Dendritic cell treated with granulocyte-macrophage colony-stimulating factor and Interleukin-4, amounts not matched to agents 40 ng/mL and 50 ng/mL, for 4 days (primary cell): ENCODE data around the gene ATL1.
"Not testable (repeated sequence)": the region's sequence is repeated elsewhere in the genome, so short reads cannot be mapped to it uniquely, and the experiment has no call there.

Source experiments
- H3K27ac Mint-ChIP-seq: one replicate; pipeline ENCODE4 v1.8.0; 2022; ENCODE audit warnings: mild to moderate bottlenecking, mixed read lengths
- H3K27me3 Mint-ChIP-seq: one replicate; pipeline ENCODE4 v1.8.0; 2022; ENCODE audit warnings: mild to moderate bottlenecking, mixed read lengths
- H3K36me3 Mint-ChIP-seq: one replicate; pipeline ENCODE4 v1.8.0; 2022; ENCODE audit warnings: low read depth, mixed read lengths
- H3K4me1 Mint-ChIP-seq: one replicate; pipeline ENCODE4 v1.8.0; 2022; ENCODE audit warnings: low read depth, mixed read lengths
- H3K4me3 Mint-ChIP-seq: one replicate; pipeline ENCODE4 v1.8.0; 2022; ENCODE audit warnings: mild to moderate bottlenecking, moderate library complexity, mixed read lengths
- H3K9me3 Mint-ChIP-seq: one replicate; pipeline ENCODE4 v1.8.0; 2022; ENCODE audit warnings: mixed read lengths
- intact Hi-C: fragments of 100-400 bp; cut with micrococcal nuclease; formaldehyde crosslinking; loops from one replicate; pipeline ENCODE4 v1.15.0; 2022

The ATL1 gene

GRCh38 chr14:50665300-50665699, 105.4 kb downstream of the ATL1 start:
- H3K4me3 Mint-ChIP-seq, intact Hi-C loops, H3K27me3 Mint-ChIP-seq, H3K9me3 Mint-ChIP-seq, H3K27ac Mint-ChIP-seq: not testable (repeated sequence)
- H3K36me3 Mint-ChIP-seq, result peaks cover 36% of the 10 kb centered on the region
- peaks cover 30% of the 10 kb centered on the region for H3K4me1 Mint-ChIP-seq

- Mint-ChIP-seq H3K4me1 (peaks cover 25% of the 10 kb centered on the region), H3K9me3 (no peaks in the 10 kb centered on the region), H3K27ac (no peak overlapping the region), H3K36me3 (peaks cover 21% of the 10 kb centered on the region), H3K27me3 (no peaks in the 10 kb centered on the region), H3K4me3 (no peak overlapping the region)
- intact Hi-C loops, result no loop called here
Observed at GRCh38 chr14:50666772-50667683, 107.1 kb downstream of the ATL1 start.

DNA sequence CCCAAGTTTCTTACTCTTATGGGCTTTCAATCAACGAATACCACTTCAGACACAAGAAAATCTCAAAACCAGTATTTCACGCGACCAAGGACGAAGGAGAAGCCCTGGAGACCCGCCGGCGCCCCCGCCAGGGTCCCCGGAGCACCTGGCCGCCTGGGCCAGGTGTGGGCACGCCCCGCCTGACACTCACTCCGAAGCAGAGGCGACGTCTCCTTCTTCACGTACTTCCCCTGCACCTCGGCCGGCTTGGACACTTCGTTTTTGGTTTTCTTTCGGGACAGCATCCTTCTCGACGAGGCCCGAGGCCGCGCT, 107.7 kb downstream of the ATL1 start:
- H3K27me3 Mint-ChIP-seq, result no peaks in the 10 kb centered on the region
- peaks cover 21% of the 10 kb centered on the region for H3K36me3 Mint-ChIP-seq
- peaks cover 24% of the 10 kb centered on the region for H3K4me1 Mint-ChIP-seq
- no peak overlapping the region for H3K27ac Mint-ChIP-seq
- no peak overlapping the region for H3K4me3 Mint-ChIP-seq
- intact Hi-C loops, result no loop called here
- H3K9me3 Mint-ChIP-seq, result no peaks in the 10 kb centered on the region

DNA sequence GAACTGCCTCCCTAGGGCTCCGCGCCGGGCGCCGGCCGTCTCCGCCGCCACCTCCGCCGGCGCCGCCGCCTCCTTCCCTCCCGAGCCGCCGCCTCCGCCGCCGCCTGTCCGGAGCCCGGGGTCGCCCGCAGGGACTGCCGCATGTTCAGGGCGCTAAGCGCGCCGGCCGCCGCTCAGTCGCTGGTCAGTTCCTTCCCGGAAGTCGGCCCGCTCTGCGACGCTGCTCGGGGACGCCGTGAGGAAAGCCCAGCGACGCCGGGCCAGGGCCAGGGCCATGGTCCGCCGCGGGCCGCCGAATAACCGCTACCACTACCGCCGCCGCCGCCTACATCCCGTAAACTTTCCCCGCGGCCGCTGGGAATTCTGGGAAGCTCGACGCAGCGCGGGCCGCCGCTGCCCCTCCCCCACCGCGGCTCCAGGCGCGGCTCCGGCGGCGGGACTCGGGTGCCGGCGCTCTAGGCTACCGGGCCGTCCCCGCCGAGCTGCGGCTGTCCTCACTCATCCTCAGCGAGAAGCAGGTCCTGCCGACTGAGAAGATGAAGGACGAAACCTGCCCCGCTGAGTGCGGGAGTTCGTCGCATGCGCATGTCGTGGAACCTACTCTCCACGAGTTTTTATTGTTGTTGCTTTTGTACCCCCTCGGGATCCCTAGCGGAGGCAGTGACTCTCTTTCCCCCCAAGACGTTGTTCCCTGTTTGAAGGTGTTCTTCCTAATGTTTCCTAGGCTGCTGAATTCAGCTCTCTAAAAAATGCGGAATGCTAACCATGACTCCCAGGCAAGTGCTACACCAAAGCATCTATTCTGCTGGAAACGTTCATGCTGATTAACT, 108.3 kb downstream of the ATL1 start, which contains the start of gene SAV1:
SAV1 (minus strand) TSS at position 311 of the 830 bp plus-strand sequence. CDS start 339 bp downstream, outside the sequence.
- H3K9me3 Mint-ChIP-seq, result no peaks in the 10 kb centered on the region

DNA sequence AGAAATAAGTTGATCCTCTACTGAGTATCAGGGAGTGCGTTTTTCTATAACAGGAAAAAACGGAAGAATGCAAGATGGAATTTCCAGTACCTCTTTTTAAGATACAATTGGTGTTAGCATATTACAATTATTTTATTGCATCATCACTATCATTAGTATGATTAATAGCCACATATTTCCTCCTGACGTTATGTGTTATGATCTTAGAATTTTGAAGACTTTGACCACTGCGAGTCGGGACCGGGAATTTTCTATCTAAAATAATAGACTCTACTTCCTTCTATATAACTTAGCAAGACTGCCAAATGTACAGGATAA, 108.8 kb downstream of the ATL1 start:
- Mint-ChIP-seq H3K4me1 (peaks cover 15% of the 10 kb centered on the region), H3K9me3 (no peaks in the 10 kb centered on the region), H3K27ac (no peak overlapping the region), H3K4me3 (no peak overlapping the region), H3K27me3 (no peaks in the 10 kb centered on the region), H3K36me3 (peaks cover 11% of the 10 kb centered on the region)
- intact Hi-C loops, result no loop called here

More for the DNA sequence above, 108.3 kb downstream of the ATL1 start, which contains the start of gene SAV1:
- Mint-ChIP-seq H3K36me3 (peaks cover 16% of the 10 kb centered on the region), H3K4me1 (peaks cover 19% of the 10 kb centered on the region), H3K27me3 (no peaks in the 10 kb centered on the region), H3K27ac (no peak within 1 kb of the TSS), H3K4me3 (no peak within 1 kb of the TSS)
- intact Hi-C loops, result no loop called here

DNA sequence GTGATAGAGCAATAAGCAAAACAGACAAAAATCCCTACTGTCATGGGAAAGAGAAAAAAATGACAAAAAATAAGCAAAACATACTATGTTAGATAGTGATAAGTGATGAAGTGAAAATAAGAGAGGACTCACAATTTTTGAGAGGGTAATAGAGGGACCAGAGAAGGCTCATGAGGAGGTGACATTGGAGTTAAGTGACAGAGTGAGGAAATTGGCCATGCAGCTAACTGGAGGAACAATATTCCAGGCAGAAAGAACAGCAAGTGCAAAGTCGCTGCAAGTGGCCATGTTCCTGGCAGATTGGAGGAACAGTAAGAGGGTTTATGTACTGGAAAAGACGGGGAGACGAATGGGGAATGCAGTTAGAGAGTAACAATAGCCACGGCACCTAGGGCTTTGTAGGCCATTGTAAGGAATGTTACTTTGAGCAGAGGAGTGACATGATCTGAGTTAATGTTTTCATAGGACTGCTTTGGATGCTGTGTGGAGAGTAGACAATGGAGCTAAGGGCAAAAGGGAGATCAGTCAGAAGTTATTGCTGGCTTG, 109.6 kb downstream of the ATL1 start:
- Mint-ChIP-seq H3K27ac (no peak overlapping the region), H3K36me3 (peaks cover 4% of the 10 kb centered on the region), H3K27me3 (no peaks in the 10 kb centered on the region), H3K4me3 (no peak overlapping the region), H3K4me1 (peaks cover 12% of the 10 kb centered on the region), H3K9me3 (no peaks in the 10 kb centered on the region)
- intact Hi-C loops, result no loop called here

GRCh38 chr14:50670196-50670865, 110.4 kb downstream of the ATL1 start:
- H3K36me3 Mint-ChIP-seq, result no peaks in the 10 kb centered on the region
- H3K9me3 Mint-ChIP-seq, result no peaks in the 10 kb centered on the region
- no peaks in the 10 kb centered on the region for H3K27me3 Mint-ChIP-seq
- peaks cover 15% of the 10 kb centered on the region for H3K4me1 Mint-ChIP-seq
- intact Hi-C loops, result no loop called here
- no peak overlapping the region for H3K4me3 Mint-ChIP-seq
- peak overlapping the region; percentile 45 for H3K27ac Mint-ChIP-seq

DNA sequence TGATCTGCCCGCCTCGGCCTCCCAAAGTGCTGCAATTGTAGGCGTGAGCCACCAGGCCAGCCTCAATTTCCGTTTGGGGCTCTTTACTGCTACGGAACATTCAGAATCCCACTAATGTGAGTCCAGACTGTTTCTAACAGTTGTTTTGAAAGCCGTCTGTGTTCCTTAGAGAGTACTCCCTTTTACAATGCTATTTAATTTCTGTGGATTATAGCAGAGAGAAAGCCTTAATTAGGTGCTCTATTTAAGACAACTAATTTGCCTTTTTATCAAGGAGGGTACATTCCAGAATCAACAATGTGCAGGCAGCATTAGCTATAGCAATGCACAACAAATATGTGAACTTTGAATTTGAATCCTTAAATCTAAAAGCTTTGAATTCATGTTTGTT, 110.9 kb downstream of the ATL1 start:
- peak overlapping the region; percentile 45 for H3K27ac Mint-ChIP-seq
- H3K4me3 Mint-ChIP-seq, result no peak overlapping the region
- H3K27me3 Mint-ChIP-seq, result no peaks in the 10 kb centered on the region
- peaks cover 17% of the 10 kb centered on the region for H3K4me1 Mint-ChIP-seq
- intact Hi-C loops, result no loop called here
- no peaks in the 10 kb centered on the region for H3K9me3 Mint-ChIP-seq
- H3K36me3 Mint-ChIP-seq, result no peaks in the 10 kb centered on the region

GRCh38 chr14:50675597-50675996, 115.7 kb downstream of the ATL1 start:
- no peaks in the 10 kb centered on the region for H3K27me3 Mint-ChIP-seq
- H3K4me1 Mint-ChIP-seq, result peaks cover 33% of the 10 kb centered on the region
- H3K4me3 Mint-ChIP-seq, result no peak overlapping the region
- no peaks in the 10 kb centered on the region for H3K9me3 Mint-ChIP-seq
- intact Hi-C loops, result no loop called here
- no peaks in the 10 kb centered on the region for H3K36me3 Mint-ChIP-seq
- no peak overlapping the region for H3K27ac Mint-ChIP-seq

- peak overlapping the region; percentile 48 for H3K4me3 Mint-ChIP-seq
Observed at GRCh38 chr14:50676814-50677516, 117.0 kb downstream of the ATL1 start.

DNA sequence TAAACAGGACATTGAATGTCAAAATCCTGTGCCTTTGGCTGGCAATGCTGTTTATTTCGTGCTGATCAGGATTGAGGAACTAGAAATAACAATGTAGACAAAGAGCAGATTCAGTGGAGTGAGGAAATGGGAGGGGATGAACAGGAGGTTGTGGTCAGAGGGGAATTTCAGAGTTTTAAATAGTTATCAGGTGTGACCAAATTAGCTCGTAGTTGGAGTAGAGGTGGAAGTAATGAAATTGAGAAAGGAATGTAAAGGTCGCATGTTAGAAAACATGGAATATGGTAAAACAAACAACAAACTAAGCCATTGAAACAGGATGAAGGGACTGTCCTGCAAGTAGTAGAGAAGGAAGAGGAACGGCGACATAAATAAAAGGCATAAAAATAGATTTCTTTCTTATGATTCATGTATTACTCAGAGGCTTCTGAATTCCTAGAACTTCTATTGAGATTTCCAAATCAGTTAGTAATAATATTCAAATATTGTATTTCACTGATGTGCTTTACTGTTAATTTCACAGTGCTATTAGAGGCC, 117.7 kb downstream of the ATL1 start:
- Mint-ChIP-seq H3K36me3 (no peaks in the 10 kb centered on the region), H3K9me3 (no peaks in the 10 kb centered on the region), H3K4me1 (peaks cover 33% of the 10 kb centered on the region), H3K27ac (peak overlapping the region; percentile 68), H3K4me3 (peak overlapping the region; percentile 48), H3K27me3 (no peaks in the 10 kb centered on the region)
- intact Hi-C loops, result no loop called here

More at GRCh38 chr14:50676814-50677516, 117.0 kb downstream of the ATL1 start:
- no peaks in the 10 kb centered on the region for H3K27me3 Mint-ChIP-seq
- H3K9me3 Mint-ChIP-seq, result no peaks in the 10 kb centered on the region
- H3K4me1 Mint-ChIP-seq, result peaks cover 33% of the 10 kb centered on the region
- H3K27ac Mint-ChIP-seq, result peak overlapping the region; percentile 68
- H3K36me3 Mint-ChIP-seq, result no peaks in the 10 kb centered on the region
- intact Hi-C loops, result no loop called here

- intact Hi-C loops, result no loop called here
Observed at GRCh38 chr14:50678163-50678562, 118.2 kb downstream of the ATL1 start.

DNA sequence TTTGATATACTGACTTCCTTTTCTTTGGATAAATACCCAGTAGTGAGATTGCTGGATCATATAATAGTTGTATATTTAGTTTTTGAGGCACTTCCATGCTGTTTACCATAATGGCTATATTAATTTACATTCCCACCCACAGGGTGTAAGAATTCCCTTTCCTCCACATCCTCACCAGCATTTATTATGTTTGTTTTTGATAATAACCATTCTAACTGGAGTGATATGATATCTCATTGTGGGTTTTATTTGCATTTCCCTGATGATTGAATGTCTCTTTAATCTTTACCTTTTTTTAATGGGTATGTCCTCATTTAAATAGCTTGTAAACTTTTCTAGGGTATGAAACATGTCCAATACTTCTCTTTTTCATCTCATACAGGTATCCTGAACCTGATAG, 119.7 kb downstream of the ATL1 start:
- H3K27ac Mint-ChIP-seq, result no peak overlapping the region
- no peaks in the 10 kb centered on the region for H3K9me3 Mint-ChIP-seq
- H3K27me3 Mint-ChIP-seq, result no peaks in the 10 kb centered on the region
- intact Hi-C loops, result no loop called here
- H3K4me1 Mint-ChIP-seq, result peaks cover 33% of the 10 kb centered on the region
- H3K4me3 Mint-ChIP-seq, result no peak overlapping the region
- H3K36me3 Mint-ChIP-seq, result no peaks in the 10 kb centered on the region

More at GRCh38 chr14:50678163-50678562, 118.2 kb downstream of the ATL1 start:
- H3K27ac Mint-ChIP-seq, result peak overlapping the region; percentile 68
- H3K36me3 Mint-ChIP-seq, result no peaks in the 10 kb centered on the region
- no peaks in the 10 kb centered on the region for H3K9me3 Mint-ChIP-seq
- H3K4me1 Mint-ChIP-seq, result peaks cover 33% of the 10 kb centered on the region
- no peak overlapping the region for H3K4me3 Mint-ChIP-seq
- H3K27me3 Mint-ChIP-seq, result no peaks in the 10 kb centered on the region
